HG03108 (cell line): Measurements from ENCODE around the gene SFRP2.

Experiments
- ATAC-seq: cut with Tn5 transposase; IDR thresholded peaks from one replicate; pipeline ENCODE4 v1.9.1; 2021; ENCODE audit warnings: moderate library complexity; ENCODE audit not compliant: unreplicated experiment

The SFRP2 gene

GRCh38 chr4:153798901-153799693, 10.2 kb upstream of the SFRP2 start:
- no peak for ATAC-seq

GRCh38 chr4:153798420-153798819, 9.5 kb upstream of the SFRP2 start:
- ATAC-seq, result no peak

GRCh38 chr4:153794006-153794405, 5.1 kb upstream of the SFRP2 start:
- ATAC-seq, result no peak

- ATAC-seq, result no peak
These were observed 3.9 kb upstream of the SFRP2 start for GRCh38 chr4:153792618-153793247.

DNA sequence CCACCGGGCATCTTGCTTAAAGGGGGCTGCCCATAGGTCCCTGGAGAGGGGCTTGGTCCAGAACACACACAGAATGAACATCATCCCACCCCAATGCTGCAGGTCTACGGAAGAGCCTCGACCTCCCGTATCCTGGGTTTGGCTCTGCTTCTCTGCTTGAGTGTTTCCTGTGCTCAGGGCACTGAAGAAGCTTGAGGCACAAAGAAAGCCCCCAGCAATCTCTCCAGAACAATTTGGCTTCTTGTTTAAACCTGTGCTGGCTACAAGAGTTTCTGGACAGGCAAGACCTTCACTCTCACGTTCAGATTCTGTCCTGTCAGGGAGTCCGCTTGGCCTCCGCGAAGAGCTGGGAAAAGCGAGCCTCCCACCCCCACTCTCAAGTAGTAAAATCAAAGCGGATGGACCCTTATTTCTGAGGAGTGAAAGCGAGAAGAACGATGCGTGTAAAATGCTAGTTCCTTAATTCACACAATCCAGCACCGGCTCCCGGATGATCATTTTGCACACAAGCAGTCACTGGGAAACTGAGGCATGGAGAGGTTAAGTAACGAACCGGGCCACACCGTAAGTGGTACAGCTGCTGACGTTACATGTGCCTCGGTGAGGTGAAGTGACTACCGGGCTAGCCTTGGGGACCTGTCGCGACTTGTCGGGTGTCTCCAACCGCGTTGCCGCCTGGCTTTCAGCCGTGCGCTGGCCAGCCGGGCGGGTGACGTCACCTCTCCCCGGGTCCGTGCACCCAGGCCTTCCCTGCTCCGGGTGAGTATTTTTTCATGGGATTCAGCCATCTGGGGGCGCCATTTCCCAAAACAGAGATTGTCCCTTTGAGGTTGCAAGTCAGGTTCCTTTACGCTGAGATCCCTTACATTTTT, 3.1 kb upstream of the SFRP2 start:
- no peak for ATAC-seq

DNA sequence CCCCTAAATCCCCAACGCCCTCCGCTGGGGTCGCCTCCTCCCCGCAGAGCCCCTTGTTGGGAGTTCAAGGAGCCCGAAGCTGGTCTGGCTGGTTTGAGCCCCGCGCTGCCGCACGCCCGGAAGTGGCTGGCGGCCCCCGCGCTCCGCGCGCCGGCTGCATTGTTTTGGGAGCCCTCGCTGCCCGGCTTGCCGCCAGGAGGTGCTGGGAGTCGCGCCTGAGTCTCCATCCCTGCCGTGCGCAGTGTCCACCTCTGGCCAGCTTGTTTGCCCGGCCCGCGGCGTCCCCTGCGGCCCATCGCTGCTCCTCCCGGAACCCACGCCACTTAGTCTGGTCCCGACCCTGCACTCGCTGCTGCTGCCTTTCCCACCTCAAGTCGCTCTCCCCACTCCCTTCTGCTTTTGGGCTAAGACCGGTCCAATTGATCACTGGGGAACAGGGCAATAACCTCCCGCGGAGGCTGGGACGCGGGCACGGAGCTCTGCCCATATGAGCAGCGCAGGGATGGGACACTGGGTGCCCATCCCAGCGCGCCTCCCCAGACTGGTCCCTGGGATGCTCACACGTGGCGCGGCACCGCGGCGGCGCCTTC, 2.2 kb upstream of the SFRP2 start:
- no peak for ATAC-seq

- no peak for ATAC-seq
These were observed 1.6 kb upstream of the SFRP2 start for GRCh38 chr4:153790500-153790865.

DNA sequence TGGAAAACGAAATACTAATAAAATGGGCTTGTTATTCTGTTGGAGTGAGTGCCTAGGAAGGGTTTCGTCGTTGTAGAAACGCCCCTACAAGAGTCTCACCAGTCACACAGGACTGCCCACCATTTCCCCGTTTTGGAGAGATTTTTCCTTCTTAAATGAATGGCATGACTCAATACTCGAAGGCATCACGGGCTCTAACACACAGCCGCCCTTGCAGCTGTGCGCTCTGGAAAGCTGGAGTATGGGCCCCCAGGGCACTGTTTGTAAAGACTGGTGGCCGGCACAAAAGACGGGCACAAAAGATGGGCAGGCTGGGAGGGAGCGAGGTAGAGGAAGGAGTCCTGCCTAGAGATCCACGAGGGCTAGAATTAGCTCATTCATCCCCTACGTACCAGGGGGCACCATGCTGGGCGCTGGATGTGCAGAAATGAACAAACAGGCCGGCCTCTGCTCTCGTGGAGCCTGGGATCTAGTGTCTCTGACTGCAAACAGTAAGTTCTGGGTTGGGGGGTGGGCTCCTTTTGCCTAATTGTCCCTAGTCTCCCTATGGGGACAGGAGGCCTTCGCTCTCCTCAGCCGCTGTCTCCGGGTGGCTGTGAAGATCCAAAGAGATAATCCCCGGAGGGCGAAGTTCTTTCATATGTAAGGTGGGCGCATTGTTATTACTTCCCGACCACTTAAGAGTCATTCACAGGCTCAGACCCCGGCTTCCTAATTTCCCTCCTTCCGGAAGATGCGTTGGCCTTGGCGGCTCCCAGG, 1.0 kb upstream of the SFRP2 start:
- no peak for ATAC-seq

DNA sequence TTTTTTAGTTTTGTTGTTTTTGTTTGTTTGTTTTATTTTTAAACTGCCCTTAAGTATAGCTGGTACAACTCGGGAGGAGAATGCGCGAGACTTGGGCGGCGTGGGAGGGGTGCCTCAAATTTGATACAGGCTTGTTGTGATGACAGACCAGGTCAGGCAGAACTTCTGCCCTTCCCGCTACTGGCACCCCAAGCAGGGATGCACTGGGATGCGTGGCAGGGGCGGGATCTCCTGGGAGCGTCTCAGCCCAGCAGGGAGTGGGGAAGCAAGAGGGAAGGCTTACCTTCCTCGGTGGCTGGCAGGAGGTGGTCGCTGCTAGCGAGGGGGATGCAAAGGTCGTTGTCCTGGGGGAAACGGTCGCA, 851 bp downstream of the SFRP2 start:
- ATAC-seq, result no peak

GRCh38 chr4:153787575-153787974, 1.3 kb downstream of the SFRP2 start:
- ATAC-seq, result no peak

GRCh38 chr4:153787061-153787560, 1.8 kb downstream of the SFRP2 start:
- no peak for ATAC-seq

GRCh38 chr4:153785910-153786721, 2.8 kb downstream of the SFRP2 start:
- ATAC-seq, result no peak

DNA sequence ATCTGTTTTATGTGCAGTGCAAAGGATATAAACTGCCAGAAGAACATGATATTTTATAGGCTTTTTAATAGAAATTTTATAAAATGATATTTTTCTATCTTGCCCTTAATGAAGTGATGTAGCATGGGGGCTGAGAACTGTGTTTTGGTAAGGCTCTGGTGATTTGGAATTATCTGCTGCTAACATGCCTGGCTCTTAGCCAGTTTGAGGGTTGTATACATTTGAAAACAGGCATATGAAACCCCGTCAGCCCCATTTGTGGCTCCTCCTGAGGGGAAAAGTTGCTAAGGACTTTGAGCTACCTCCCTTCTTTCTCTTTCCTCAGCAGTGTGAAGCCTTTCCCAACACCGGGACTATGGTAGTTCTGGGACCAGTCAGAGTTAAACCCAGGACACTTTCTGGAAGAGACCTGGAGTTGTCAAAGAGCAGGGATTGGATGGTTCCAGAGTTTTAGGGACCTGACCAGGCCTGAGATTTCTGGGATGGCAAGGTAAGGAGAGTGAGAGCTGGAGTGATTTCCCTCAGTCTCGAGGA, 4.7 kb downstream of the SFRP2 start:
- no peak for ATAC-seq

GRCh38 chr4:153782581-153782980, 6.3 kb downstream of the SFRP2 start:
- no peak for ATAC-seq

DNA sequence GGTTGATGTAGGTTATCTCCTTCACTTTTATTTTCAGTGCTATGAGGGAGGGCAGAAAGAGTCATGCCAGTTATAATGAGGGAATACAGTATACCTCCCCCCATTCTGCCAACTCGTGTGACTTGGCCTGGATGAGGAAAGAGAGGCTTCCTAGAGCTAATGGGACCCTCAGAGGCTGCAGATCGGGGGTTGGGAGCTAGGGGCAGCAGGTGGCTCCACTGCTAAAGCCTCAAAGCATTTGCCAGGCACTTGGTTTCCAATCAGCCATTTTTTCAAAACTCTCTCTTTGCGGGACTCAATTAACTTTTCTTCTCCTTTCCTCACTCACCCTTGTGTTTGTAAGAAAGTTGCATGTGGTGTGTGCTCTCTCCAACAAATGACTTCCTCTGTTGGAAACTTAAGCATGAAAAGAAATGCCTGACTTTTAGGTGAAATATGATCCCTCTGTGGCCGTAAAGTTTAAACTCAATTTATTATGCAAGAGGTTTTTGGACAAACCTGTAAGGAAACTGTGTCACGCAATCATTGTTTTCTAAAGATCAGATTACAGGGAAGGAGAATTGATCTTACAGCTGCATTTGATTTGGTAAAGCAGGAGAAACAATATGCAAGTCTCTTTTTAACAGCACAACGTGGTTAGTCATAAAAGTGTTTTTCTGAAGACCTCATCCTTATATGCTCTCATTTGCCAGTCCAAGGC, 7.0 kb downstream of the SFRP2 start:
- no peak for ATAC-seq

DNA sequence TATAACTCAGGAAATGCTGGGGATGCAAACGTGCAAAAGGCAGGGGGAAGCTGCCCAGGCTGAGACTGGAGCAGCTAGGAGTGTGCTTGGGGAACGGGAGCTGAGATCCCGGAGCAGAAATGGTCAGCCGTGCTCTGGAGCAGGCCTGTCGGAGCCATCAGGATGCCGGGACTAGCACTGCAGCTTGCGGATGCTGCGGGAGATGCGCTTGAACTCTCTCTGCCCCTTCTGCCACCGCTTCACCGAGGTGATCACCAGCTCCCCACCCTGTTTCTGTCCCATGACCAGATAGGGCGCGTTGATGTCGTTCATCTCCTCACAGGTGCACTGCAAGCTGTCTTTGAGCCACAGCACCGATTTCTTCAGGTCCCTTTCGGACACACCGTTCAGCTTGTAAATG, 7.6 kb downstream of the SFRP2 start:
- no peak for ATAC-seq

DNA sequence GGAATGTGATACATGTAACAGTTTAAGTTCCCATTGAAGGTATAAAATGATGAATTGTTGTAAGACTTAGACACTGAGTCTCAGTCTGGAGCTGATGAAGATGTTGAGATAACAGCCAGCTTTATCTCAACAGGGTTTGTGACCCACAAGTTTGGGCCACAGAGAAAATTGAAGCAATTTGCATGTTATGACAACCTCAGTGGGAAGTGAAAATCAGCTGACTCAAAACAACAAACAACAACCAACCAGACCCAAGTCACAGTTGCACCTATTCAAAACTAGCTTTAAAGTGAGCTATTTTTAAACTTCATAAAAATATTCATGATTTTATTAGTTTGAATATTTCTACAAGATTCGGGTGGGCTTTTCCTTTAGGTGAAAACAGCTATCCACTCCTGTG, 8.0 kb downstream of the SFRP2 start:
- ATAC-seq, result no peak

GRCh38 chr4:153780221-153780620, 8.7 kb downstream of the SFRP2 start:
- no peak for ATAC-seq

- ATAC-seq, result no peak
These were observed 10.5 kb downstream of the SFRP2 start for GRCh38 chr4:153778383-153778782.
